ENCODE measurements around the gene SPTSSA. TPM values are rescaled to one million over a fixed set of nuclear protein-coding genes. Genes with fewer than 3 reads are reported as not detected.
"Not testable (repeated sequence)": the region's sequence is repeated elsewhere in the genome, so short reads cannot be mapped to it uniquely, and the experiment has no call there.

Gene SPTSSA
- polyA plus RNA-seq, 2 donors: 17.6 to 37.3 TPM

GRCh38 chr14:34496679-34497513 is 34.9 kb upstream of the SPTSSA start:
- no peak overlapping the region for H3K4me3 ChIP-seq (ENCODE audit: low read depth in 1 of 2, low read length in 2 of 2)
- no peaks in the 10 kb centered on the region for H3K36me3 ChIP-seq (ENCODE audit: control insufficient read depth in 2 of 2, insufficient read depth in 2 of 2, low read length in 1 of 2)
- no peaks in the 10 kb centered on the region for H3K27me3 ChIP-seq (ENCODE audit: control insufficient read depth in 1 of 2, insufficient read depth in 2 of 2, low read length in 2 of 2)
- peak overlapping the region; percentile 89 to 96 for H3K27ac ChIP-seq (ENCODE audit: low read depth in 2 of 2, low read length in 1 of 2)
- H3K4me1 ChIP-seq (ENCODE audit: control insufficient read depth in 2 of 2, insufficient read depth in 2 of 2, low read length in 1 of 2): peaks cover 0 to 6% of the 10 kb centered on the region in 2 donors
- no peaks in the 10 kb centered on the region for H3K9me3 ChIP-seq (ENCODE audit: control insufficient read depth in 2 of 2, insufficient read depth in 1 of 2, low read depth in 1 of 2, low read length in 1 of 2)
- 23 to 47% methylated on average over 14 of the region's 14 CpGs for WGBS, 2 donors

GRCh38 chr14:34496007-34496678 is 34.1 kb upstream of the SPTSSA start:
- no peaks in the 10 kb centered on the region for H3K36me3 ChIP-seq (ENCODE audit: control insufficient read depth in 2 of 2, insufficient read depth in 2 of 2, low read length in 1 of 2)
- no peaks in the 10 kb centered on the region for H3K9me3 ChIP-seq (ENCODE audit: control insufficient read depth in 2 of 2, insufficient read depth in 1 of 2, low read depth in 1 of 2, low read length in 1 of 2)
- peak overlapping the region; percentile 42 to 90 for H3K27ac ChIP-seq (ENCODE audit: low read depth in 2 of 2, low read length in 1 of 2)
- H3K4me3 ChIP-seq (ENCODE audit: low read depth in 1 of 2, low read length in 2 of 2): no peak overlapping the region
- 58 to 61% methylated on average over 11 of the region's 11 CpGs for WGBS, 2 donors
- H3K4me1 ChIP-seq (ENCODE audit: control insufficient read depth in 2 of 2, insufficient read depth in 2 of 2, low read length in 1 of 2): peaks cover 0 to 6% of the 10 kb centered on the region in 2 donors
- H3K27me3 ChIP-seq (ENCODE audit: control insufficient read depth in 1 of 2, insufficient read depth in 2 of 2, low read length in 2 of 2): no peaks in the 10 kb centered on the region

GRCh38 chr14:34489324-34489723 is 27.3 kb upstream of the SPTSSA start:
- Histone ChIP-seq H3K27ac (ENCODE audit: low read depth in 2 of 2, low read length in 1 of 2) (peak overlapping the region; percentile 86 to 95), H3K9me3 (ENCODE audit: control insufficient read depth in 2 of 2, insufficient read depth in 1 of 2, low read depth in 1 of 2, low read length in 1 of 2) (no peaks in the 10 kb centered on the region), H3K36me3 (ENCODE audit: control insufficient read depth in 2 of 2, insufficient read depth in 2 of 2, low read length in 1 of 2) (no peaks in the 10 kb centered on the region), H3K4me3 (ENCODE audit: low read depth in 1 of 2, low read length in 2 of 2) (no peak overlapping the region), H3K4me1 (ENCODE audit: control insufficient read depth in 2 of 2, insufficient read depth in 2 of 2, low read length in 1 of 2) (peaks cover 0 to 4% of the 10 kb centered on the region in 2 donors), H3K27me3 (ENCODE audit: control insufficient read depth in 1 of 2, insufficient read depth in 2 of 2, low read length in 2 of 2) (no peaks in the 10 kb centered on the region)
- 26 to 28% methylated on average over 1 of the region's 1 CpG for WGBS, 2 donors

- H3K4me3 ChIP-seq (ENCODE audit: low read depth in 1 of 2, low read length in 2 of 2): no peak overlapping the region
- 98 to 99% methylated on average over 7 of the region's 7 CpGs for WGBS, 2 donors
- H3K9me3 ChIP-seq (ENCODE audit: control insufficient read depth in 2 of 2, insufficient read depth in 1 of 2, low read depth in 1 of 2, low read length in 1 of 2): no peaks in the 10 kb centered on the region
- H3K27me3 ChIP-seq (ENCODE audit: control insufficient read depth in 1 of 2, insufficient read depth in 2 of 2, low read length in 2 of 2): no peaks in the 10 kb centered on the region
- peaks cover 0 to 4% of the 10 kb centered on the region in 2 donors for H3K4me1 ChIP-seq (ENCODE audit: control insufficient read depth in 2 of 2, insufficient read depth in 2 of 2, low read length in 1 of 2)
- H3K36me3 ChIP-seq (ENCODE audit: control insufficient read depth in 2 of 2, insufficient read depth in 2 of 2, low read length in 1 of 2): no peaks in the 10 kb centered on the region
- peak overlapping the region; percentile 88 to 89 for H3K27ac ChIP-seq (ENCODE audit: low read depth in 2 of 2, low read length in 1 of 2)
Observed at GRCh38 chr14:34488528-34488927, 26.5 kb upstream of the SPTSSA start.

- H3K9me3 ChIP-seq (ENCODE audit: control insufficient read depth in 2 of 2, insufficient read depth in 1 of 2, low read depth in 1 of 2, low read length in 1 of 2): no peaks in the 10 kb centered on the region
- no peaks in the 10 kb centered on the region for H3K36me3 ChIP-seq (ENCODE audit: control insufficient read depth in 2 of 2, insufficient read depth in 2 of 2, low read length in 1 of 2)
- WGBS, 2 donors: 85 to 93% methylated on average over 1 of the region's 1 CpG
- no peak overlapping the region for H3K27ac ChIP-seq (ENCODE audit: low read depth in 2 of 2, low read length in 1 of 2)
- no peaks in the 10 kb centered on the region for H3K27me3 ChIP-seq (ENCODE audit: control insufficient read depth in 1 of 2, insufficient read depth in 2 of 2, low read length in 2 of 2)
- peaks cover 0 to 4% of the 10 kb centered on the region in 2 donors for H3K4me1 ChIP-seq (ENCODE audit: control insufficient read depth in 2 of 2, insufficient read depth in 2 of 2, low read length in 1 of 2)
- no peak overlapping the region for H3K4me3 ChIP-seq (ENCODE audit: low read depth in 1 of 2, low read length in 2 of 2)
Observed at GRCh38 chr14:34484726-34485125, 22.7 kb upstream of the SPTSSA start.

- 84 to 85% methylated on average over 2 of the region's 2 CpGs for WGBS, 2 donors
- Histone ChIP-seq H3K27me3 (ENCODE audit: control insufficient read depth in 1 of 2, insufficient read depth in 2 of 2, low read length in 2 of 2) (no peaks in the 10 kb centered on the region), H3K9me3 (ENCODE audit: control insufficient read depth in 2 of 2, insufficient read depth in 1 of 2, low read depth in 1 of 2, low read length in 1 of 2) (no peaks in the 10 kb centered on the region), H3K4me3 (ENCODE audit: low read depth in 1 of 2, low read length in 2 of 2) (no peak overlapping the region), H3K36me3 (ENCODE audit: control insufficient read depth in 2 of 2, insufficient read depth in 2 of 2, low read length in 1 of 2) (no peaks in the 10 kb centered on the region), H3K27ac (ENCODE audit: low read depth in 2 of 2, low read length in 1 of 2) (no peak overlapping the region), H3K4me1 (ENCODE audit: control insufficient read depth in 2 of 2, insufficient read depth in 2 of 2, low read length in 1 of 2) (no peaks in the 10 kb centered on the region)
Observed at GRCh38 chr14:34482463-34482862, 20.4 kb upstream of the SPTSSA start.

- Histone ChIP-seq H3K27ac (ENCODE audit: low read depth in 2 of 2, low read length in 1 of 2) (no peak overlapping the region), H3K4me1 (ENCODE audit: control insufficient read depth in 2 of 2, insufficient read depth in 2 of 2, low read length in 1 of 2) (no peaks in the 10 kb centered on the region), H3K4me3 (ENCODE audit: low read depth in 1 of 2, low read length in 2 of 2) (no peak overlapping the region), H3K27me3 (ENCODE audit: control insufficient read depth in 1 of 2, insufficient read depth in 2 of 2, low read length in 2 of 2) (no peaks in the 10 kb centered on the region), H3K9me3 (ENCODE audit: control insufficient read depth in 2 of 2, insufficient read depth in 1 of 2, low read depth in 1 of 2, low read length in 1 of 2) (no peaks in the 10 kb centered on the region), H3K36me3 (ENCODE audit: control insufficient read depth in 2 of 2, insufficient read depth in 2 of 2, low read length in 1 of 2) (no peaks in the 10 kb centered on the region)
- 91% methylated on average over 4 of the region's 4 CpGs for WGBS, 2 donors
Observed at GRCh38 chr14:34479694-34480093, 17.7 kb upstream of the SPTSSA start.

GRCh38 chr14:34478261-34478660 is 16.2 kb upstream of the SPTSSA start:
- no peaks in the 10 kb centered on the region for H3K4me1 ChIP-seq (ENCODE audit: control insufficient read depth in 2 of 2, insufficient read depth in 2 of 2, low read length in 1 of 2)
- H3K27ac ChIP-seq (ENCODE audit: low read depth in 2 of 2, low read length in 1 of 2): no peak overlapping the region
- no peak overlapping the region for H3K4me3 ChIP-seq (ENCODE audit: low read depth in 1 of 2, low read length in 2 of 2)
- H3K9me3 ChIP-seq (ENCODE audit: control insufficient read depth in 2 of 2, insufficient read depth in 1 of 2, low read depth in 1 of 2, low read length in 1 of 2): no peaks in the 10 kb centered on the region
- WGBS, 2 donors: 84 to 91% methylated on average over 1 of the region's 1 CpG
- H3K27me3 ChIP-seq (ENCODE audit: control insufficient read depth in 1 of 2, insufficient read depth in 2 of 2, low read length in 2 of 2): no peaks in the 10 kb centered on the region
- no peaks in the 10 kb centered on the region for H3K36me3 ChIP-seq (ENCODE audit: control insufficient read depth in 2 of 2, insufficient read depth in 2 of 2, low read length in 1 of 2)

GRCh38 chr14:34476036-34476435 is 14.0 kb upstream of the SPTSSA start:
- H3K4me3 ChIP-seq (ENCODE audit: low read depth in 1 of 2, low read length in 2 of 2); H3K36me3 ChIP-seq (ENCODE audit: control insufficient read depth in 2 of 2, insufficient read depth in 2 of 2, low read length in 1 of 2); H3K27ac ChIP-seq (ENCODE audit: low read depth in 2 of 2, low read length in 1 of 2); H3K4me1 ChIP-seq (ENCODE audit: control insufficient read depth in 2 of 2, insufficient read depth in 2 of 2, low read length in 1 of 2); H3K9me3 ChIP-seq (ENCODE audit: control insufficient read depth in 2 of 2, insufficient read depth in 1 of 2, low read depth in 1 of 2, low read length in 1 of 2); H3K27me3 ChIP-seq (ENCODE audit: control insufficient read depth in 1 of 2, insufficient read depth in 2 of 2, low read length in 2 of 2): not testable (repeated sequence)
- WGBS, 2 donors: 94 to 96% methylated on average over 31 of the region's 31 CpGs

All from esophagus (tissue), 2 donors.